Fibroblast of villous mesenchyme (primary cell): ENCODE results near the gene FLT1. TPM values are rescaled to one million over a fixed set of nuclear protein-coding genes. Genes with fewer than 3 reads are reported as not detected.

Experiments used
- DNase-seq: peaks from one replicate; pipeline ENCODE4 v3.0.0-alpha.2; 2010; ENCODE audit warnings: low read depth
- H3K4me3 ChIP-seq: 2 replicates; pipeline ENCODE4 v1.5.1; 2011; ENCODE audit warnings: low read depth, mild to moderate bottlenecking, low read length
- total RNA-seq: library from RNA; depleted of rRNA; stranded (reverse); fragments of >200 nt; gene quantifications from 2 replicates; pipeline ENCODE4 v1.2.3, GENCODE V29; 2012
- TF ChIP-seq, protein P1 (sequence below): IDR thresholded peaks from 2 replicates; pipeline ENCODE4 v1.5.1; 2012; ENCODE audit warnings: low read depth, mild to moderate bottlenecking, low read length; ENCODE audit not compliant: insufficient read depth

FLT1 gene
- total RNA-seq, 1 donor, result 12.1 TPM

DNA sequence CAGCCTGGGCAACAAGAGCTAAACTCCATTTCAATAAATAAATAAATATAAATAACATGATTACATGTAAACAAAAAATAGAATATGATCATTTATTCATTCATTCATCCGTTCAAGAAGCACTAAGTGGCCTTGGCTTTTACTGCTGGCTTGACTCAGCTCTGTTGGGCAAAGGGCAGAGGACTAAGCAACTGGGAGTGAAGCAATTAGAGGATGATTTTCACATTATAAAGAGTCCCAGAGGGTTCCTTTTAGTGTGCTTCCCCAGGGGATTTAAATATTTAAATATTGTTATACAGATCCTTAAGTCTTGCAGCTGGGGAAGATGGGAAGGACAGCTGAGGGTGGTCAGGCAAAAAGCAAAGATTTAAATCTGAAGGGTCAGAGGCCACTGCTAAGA is 34.9 kb upstream of the FLT1 start:
- no peak overlapping the region for H3K4me3 ChIP-seq
- TF ChIP-seq, protein P1, sequence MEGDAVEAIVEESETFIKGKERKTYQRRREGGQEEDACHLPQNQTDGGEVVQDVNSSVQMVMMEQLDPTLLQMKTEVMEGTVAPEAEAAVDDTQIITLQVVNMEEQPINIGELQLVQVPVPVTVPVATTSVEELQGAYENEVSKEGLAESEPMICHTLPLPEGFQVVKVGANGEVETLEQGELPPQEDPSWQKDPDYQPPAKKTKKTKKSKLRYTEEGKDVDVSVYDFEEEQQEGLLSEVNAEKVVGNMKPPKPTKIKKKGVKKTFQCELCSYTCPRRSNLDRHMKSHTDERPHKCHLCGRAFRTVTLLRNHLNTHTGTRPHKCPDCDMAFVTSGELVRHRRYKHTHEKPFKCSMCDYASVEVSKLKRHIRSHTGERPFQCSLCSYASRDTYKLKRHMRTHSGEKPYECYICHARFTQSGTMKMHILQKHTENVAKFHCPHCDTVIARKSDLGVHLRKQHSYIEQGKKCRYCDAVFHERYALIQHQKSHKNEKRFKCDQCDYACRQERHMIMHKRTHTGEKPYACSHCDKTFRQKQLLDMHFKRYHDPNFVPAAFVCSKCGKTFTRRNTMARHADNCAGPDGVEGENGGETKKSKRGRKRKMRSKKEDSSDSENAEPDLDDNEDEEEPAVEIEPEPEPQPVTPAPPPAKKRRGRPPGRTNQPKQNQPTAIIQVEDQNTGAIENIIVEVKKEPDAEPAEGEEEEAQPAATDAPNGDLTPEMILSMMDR, result no peak
- DNase-seq, result no peak

DNA sequence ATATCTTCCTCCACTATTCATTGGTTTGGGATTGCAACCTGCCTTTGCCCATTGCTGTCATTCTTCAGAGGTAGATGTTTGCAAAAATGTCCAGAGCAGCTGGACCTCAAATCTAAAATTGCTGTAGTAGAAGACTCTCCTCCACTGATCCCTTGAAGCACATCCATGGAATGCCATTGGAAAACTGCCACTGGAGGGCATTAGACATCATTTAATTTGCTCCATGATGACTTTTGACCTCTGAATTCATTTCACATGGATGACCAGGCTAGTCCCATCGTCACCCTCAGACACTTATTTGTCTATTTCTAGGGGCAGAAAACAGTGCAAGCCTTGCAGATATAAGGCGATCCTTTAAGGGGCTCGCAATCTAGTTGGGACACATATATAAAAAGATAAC is 33.9 kb upstream of the FLT1 start:
- TF ChIP-seq, protein P1, result no peak
- no peak overlapping the region for H3K4me3 ChIP-seq
- DNase-seq, result no peak

DNA sequence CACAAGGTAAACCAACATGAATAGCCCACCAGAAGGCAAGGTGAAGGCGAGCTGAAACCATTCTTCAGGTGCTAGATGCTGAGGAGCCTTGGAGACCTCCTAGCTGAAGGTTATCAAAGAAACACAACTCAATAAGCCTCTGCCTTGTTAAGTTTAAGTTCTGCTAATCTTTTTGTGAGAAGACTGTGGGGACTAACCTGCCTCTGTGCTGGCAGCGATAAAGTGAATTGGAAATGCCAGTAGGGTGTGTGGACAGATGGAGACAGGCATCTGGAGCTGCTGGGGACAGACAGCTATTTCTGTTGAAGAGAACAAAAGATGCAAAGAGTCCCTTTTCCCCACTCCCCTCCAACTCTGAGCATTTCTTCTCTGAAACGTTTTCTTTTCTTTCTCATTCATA is 33.5 kb upstream of the FLT1 start:
- no peak for DNase-seq
- TF ChIP-seq, protein P1, result no peak
- H3K4me3 ChIP-seq, result no peak overlapping the region

DNA sequence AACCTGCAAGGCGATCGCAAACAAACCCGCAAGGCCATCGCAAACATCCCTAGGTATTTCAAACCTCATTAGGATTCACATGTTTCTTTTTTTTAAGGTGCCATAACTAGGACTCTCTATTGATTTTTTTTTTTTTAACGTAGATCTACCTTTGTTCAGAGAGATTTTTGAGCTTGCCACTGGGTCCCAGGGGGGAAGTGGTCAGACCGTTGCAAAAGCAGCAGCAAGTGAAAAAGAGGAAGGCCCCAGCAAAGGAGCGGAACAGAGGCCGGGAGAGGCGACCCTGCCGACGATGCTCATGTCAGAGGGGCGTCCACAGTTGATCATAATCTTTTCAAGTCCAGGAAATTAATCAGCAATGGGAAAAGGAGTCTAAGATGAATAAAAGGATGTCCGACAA is 32.7 kb upstream of the FLT1 start:
- no peak for DNase-seq
- TF ChIP-seq, protein P1, result no peak
- no peak overlapping the region for H3K4me3 ChIP-seq

DNA sequence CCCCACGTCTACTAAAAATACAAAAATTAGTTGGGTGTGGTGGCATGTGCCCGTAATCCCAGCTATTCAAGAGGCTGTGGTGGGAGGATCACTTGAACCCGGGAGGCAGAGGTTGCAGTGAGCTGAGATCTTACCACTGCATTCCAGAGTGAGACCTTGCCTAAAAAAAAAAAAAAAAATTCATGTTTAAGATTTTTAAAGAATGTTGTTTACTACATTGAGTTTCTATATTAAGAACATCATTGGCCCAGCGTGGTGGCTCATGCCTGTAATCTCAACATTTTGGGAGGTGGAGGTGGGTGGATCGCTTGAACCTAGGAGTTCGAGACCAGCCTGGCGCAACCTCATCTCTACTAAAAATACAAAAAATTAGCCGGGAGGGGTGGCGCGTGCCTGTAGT is 31.9 kb upstream of the FLT1 start:
- no peak overlapping the region for H3K4me3 ChIP-seq
- TF ChIP-seq, protein P1, result no peak
- DNase-seq, result no peak

DNA sequence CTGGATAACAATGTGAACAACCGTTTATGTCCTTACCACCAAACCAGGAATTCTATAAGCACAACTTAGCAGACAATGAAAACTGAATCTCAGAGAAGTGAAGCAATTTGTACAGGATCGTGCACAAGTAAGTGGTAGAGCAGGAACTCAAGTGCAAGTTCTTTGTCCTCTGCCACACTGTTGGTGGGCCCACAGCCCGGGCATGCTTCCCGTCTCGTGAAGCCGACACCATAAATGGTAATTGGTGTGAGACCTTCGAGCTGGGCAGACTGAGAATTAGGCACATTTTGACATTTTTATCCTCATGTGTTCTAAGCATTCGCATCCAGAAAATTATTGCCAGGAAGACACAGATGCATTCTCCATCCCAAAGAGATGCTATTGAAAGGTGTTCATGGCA is 27.9 kb upstream of the FLT1 start:
- no peak overlapping the region for H3K4me3 ChIP-seq
- TF ChIP-seq, protein P1, result no peak
- no peak for DNase-seq

DNA sequence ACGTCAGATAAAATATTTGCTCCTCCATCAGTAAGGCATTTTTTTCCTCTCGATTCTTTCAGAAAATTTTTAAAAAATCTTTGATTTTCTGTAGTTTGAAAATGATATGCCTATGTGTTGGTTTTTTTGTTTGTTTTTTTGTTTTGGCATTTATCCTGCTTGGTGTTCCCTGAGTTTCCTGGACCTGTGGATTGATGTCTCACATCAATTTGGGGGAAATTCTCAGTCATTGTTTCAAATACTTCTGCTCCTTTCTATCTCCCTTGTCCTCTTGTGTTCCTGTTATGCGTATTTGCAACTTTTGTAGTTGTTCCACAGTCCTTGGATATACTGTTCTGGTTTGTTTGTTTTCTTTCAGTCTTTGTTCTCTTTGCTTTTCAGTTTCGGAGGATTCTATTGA is 18.8 kb upstream of the FLT1 start:
- no peak overlapping the region for H3K4me3 ChIP-seq
- TF ChIP-seq, protein P1, result no peak
- no peak for DNase-seq
